Brain microvascular endothelial cell (primary cell): Measurements from ENCODE around the gene TBC1D1.
A peak's percentile ranks its signal among the peaks of the same experiment; 100 is the strongest.

Experiments used
- DNase-seq: peaks from one replicate; pipeline ENCODE4 v3.0.0-alpha.2; 2020
- H3K27ac ChIP-seq: fragments of 250-450 bp; sonication (Bioruptor Pico); 2 replicates; pipeline ENCODE4 v1.5.1; 2020; ENCODE audit warnings: mild to moderate bottlenecking, moderate library complexity
- H3K27me3 ChIP-seq: fragments of 250-450 bp; sonication (Bioruptor Pico); replicated peaks from 2 replicates; pipeline ENCODE4 v1.5.1; 2020; ENCODE audit warnings: mild to moderate bottlenecking
- H3K36me3 ChIP-seq: fragments of 250-450 bp; sonication (Bioruptor Pico); replicated peaks from 2 replicates; pipeline ENCODE4 v1.5.1; 2020; ENCODE audit warnings: mild to moderate bottlenecking
- H3K4me3 ChIP-seq: 2 replicates; pipeline ENCODE4 v1.5.1; 2011; ENCODE audit warnings: low read depth, mild to moderate bottlenecking, control low read depth, low read length, moderate library complexity
- CTCF ChIP-seq: IDR thresholded peaks from 2 replicates; pipeline ENCODE4 v1.5.1; 2011; ENCODE audit warnings: low read depth, mild to moderate bottlenecking, moderate library complexity, low read length, control low read depth, inconsistent platforms; ENCODE audit errors: missing control alignments
- in situ Hi-C: cut with HindIII; loops from 2 replicates; pipeline ENCODE4 v1.10.0; 2017; ENCODE audit warnings: low sequenced_read_pairs, low pct_ligation_motif_present

The TBC1D1 gene

GRCh38 chr4:38080061-38080974 is 189.4 kb downstream of the TBC1D1 start:
- no peak overlapping the region for H3K4me3 ChIP-seq
- no peak overlapping the region for H3K27ac ChIP-seq
- TF ChIP-seq CTCF, result no peak
- no peaks in the 10 kb centered on the region for H3K27me3 ChIP-seq
- no peak for DNase-seq
- in situ Hi-C loops, result no loop called here
- no peaks in the 10 kb centered on the region for H3K36me3 ChIP-seq

GRCh38 chr4:38082021-38082420 is 191.1 kb downstream of the TBC1D1 start:
- no peak for TF ChIP-seq CTCF
- peak overlapping the region; percentile 53 for H3K27ac ChIP-seq
- DNase-seq, result no peak
- H3K36me3 ChIP-seq, result no peaks in the 10 kb centered on the region
- in situ Hi-C loops, result no loop called here
- H3K4me3 ChIP-seq, result no peak overlapping the region
- H3K27me3 ChIP-seq, result no peaks in the 10 kb centered on the region

- peak overlapping the region; percentile 53 for H3K27ac ChIP-seq
- peak; percentile 30 for DNase-seq
- TF ChIP-seq CTCF, result no peak
- no peak overlapping the region for H3K4me3 ChIP-seq
- in situ Hi-C loops, result no loop called here
- no peaks in the 10 kb centered on the region for H3K36me3 ChIP-seq
- no peaks in the 10 kb centered on the region for H3K27me3 ChIP-seq
Observed at GRCh38 chr4:38082424-38083385, 191.8 kb downstream of the TBC1D1 start.

GRCh38 chr4:38084877-38085711 is 194.2 kb downstream of the TBC1D1 start:
- Histone ChIP-seq H3K27me3 (no peaks in the 10 kb centered on the region), H3K36me3 (no peaks in the 10 kb centered on the region), H3K27ac (no peak overlapping the region), H3K4me3 (no peak overlapping the region)
- in situ Hi-C loops, result no loop called here
- TF ChIP-seq CTCF, result no peak
- DNase-seq, result no peak

- no peak for TF ChIP-seq CTCF
- H3K27ac ChIP-seq, result no peak overlapping the region
- in situ Hi-C loops, result no loop called here
Observed at GRCh38 chr4:38085751-38086150, 194.9 kb downstream of the TBC1D1 start.

More at GRCh38 chr4:38085751-38086150, 194.9 kb downstream of the TBC1D1 start:
- no peaks in the 10 kb centered on the region for H3K27me3 ChIP-seq
- no peak overlapping the region for H3K4me3 ChIP-seq
- DNase-seq, result no peak
- no peaks in the 10 kb centered on the region for H3K36me3 ChIP-seq
